Keratinocyte (primary cell): ENCODE measurements around the gene PCDHGB4.

Experiments
- EZH2 ChIP-seq: IDR thresholded peaks from one replicate; pipeline ENCODE4 v1.6.1; 2012; ENCODE audit warnings: inconsistent platforms, mild to moderate bottlenecking, low read length, moderate library complexity
- TF ChIP-seq, protein P1 (sequence below), 3 experiments: IDR thresholded peaks in 1 of 3; conservative IDR thresholded peaks in 1 of 3; optimal IDR thresholded peaks in 1 of 3; 2 replicates in 2 of 3; 3 replicates in 1 of 3; pipeline versions ENCODE3 to v1.5.1; 2011; ENCODE audit warnings: low read length in 3 of 3, mild to moderate bottlenecking in 3 of 3, moderate library complexity in 2 of 3, control low read depth in 1 of 3, inconsistent platforms in 1 of 3; ENCODE audit not compliant: insufficient read depth in 2 of 3; ENCODE audit errors: extremely low read depth in 1 of 3

DNA sequence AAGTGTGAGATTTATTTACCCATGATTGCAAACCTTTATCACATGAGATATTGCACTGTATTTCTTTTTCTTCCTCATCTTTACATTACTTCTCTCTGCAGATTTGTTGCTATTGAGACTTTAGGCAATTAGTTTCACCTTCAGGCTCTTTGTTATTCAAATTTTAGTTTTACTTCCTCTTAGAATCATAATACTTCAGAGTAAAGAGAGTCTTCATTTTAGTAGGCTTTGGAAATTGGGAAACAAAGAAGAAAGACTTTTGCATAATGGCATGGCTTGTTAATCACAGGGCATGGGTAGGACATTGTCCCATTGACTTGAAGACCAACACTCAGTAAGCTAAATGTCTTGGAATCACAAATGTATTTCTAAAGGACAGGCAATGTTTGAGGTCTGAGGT lies 24.8 kb upstream of the PCDHGB4 start:
- TF ChIP-seq EZH2 = no peak
- TF ChIP-seq, protein P1, sequence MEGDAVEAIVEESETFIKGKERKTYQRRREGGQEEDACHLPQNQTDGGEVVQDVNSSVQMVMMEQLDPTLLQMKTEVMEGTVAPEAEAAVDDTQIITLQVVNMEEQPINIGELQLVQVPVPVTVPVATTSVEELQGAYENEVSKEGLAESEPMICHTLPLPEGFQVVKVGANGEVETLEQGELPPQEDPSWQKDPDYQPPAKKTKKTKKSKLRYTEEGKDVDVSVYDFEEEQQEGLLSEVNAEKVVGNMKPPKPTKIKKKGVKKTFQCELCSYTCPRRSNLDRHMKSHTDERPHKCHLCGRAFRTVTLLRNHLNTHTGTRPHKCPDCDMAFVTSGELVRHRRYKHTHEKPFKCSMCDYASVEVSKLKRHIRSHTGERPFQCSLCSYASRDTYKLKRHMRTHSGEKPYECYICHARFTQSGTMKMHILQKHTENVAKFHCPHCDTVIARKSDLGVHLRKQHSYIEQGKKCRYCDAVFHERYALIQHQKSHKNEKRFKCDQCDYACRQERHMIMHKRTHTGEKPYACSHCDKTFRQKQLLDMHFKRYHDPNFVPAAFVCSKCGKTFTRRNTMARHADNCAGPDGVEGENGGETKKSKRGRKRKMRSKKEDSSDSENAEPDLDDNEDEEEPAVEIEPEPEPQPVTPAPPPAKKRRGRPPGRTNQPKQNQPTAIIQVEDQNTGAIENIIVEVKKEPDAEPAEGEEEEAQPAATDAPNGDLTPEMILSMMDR (optimal IDR thresholded peaks at IDR 0.05 in 1 of 3, IDR thresholded peaks at IDR 0.05 in 1 of 3, conservative IDR thresholded peaks at IDR 0.05 in 1 of 3; ENCODE audit: extremely low read depth in 1 of 3, insufficient read depth in 2 of 3, low read length in 3 of 3) = no peak
